ENCODE measurements around the gene ADRB2.

ADRB2 gene

DNA sequence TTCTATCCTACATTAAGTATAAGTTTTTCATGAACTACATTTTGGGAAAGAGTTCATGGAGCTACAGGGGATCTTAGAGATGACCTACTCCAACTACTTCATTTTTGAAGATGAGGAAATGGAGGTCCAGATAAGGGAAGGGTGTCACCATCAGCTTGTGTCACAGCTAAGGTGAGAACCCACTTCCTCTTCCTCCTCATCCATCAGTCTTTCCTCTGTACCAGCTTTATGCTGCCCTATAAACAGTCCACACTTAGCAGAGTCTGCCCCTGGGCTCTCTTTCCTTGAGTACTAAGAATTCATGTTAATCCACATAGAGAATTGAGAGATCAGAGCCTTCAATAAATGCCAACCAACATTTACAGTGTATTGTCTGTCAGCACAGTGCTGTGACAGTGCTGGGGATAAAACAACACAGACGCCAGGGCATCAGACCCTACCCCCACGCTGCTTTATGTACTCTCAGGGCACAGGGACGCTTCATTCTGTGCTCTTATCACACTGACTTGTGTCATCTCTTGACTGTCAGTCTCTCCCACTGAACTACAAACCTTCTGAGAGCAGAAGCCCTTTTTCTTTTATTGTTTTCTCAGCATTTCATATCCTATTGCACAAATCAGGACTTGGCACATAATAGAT, 22.1 kb downstream of the ADRB2 start:
- TF ChIP-seq POLR2AphosphoS5 (IDR thresholded peaks at IDR 0.05; ENCODE audit: low read depth, low read length) (no peak), TAF1 (IDR thresholded peaks at IDR 0.05; ENCODE audit: borderline replicate concordance, low read depth, low read length) (no peak), POLR2A (IDR thresholded peaks at IDR 0.05; ENCODE audit: low read depth, low read length) (no peak)
- FAIRE-seq = no peak
- no peak for DNase-seq (ENCODE audit: insufficient read length)

DNA sequence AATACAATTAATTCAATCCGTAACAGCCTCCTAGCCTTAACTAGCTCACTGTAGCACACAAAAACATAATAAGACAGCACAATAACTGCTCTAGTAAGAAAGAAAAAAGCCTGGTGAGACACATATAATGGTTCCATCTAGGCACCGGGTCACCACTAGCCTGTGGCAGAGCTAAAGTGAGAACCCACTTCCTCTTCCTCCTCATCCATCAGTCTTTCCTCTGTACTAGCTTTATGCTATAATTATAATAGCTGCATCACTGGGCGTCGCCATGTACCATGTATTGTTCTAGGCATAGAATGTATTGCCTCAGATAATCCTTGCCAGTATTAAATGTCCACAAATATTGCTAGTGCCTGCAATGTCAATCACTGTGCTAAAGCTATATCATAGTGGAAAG, 23.1 kb downstream of the ADRB2 start:
- no peak for DNase-seq (ENCODE audit: insufficient read length)
- no peak for FAIRE-seq
- TF ChIP-seq POLR2AphosphoS5 (IDR thresholded peaks at IDR 0.05; ENCODE audit: low read depth, low read length) = no peak
- no peak for TF ChIP-seq TAF1 (IDR thresholded peaks at IDR 0.05; ENCODE audit: borderline replicate concordance, low read depth, low read length)

DNA sequence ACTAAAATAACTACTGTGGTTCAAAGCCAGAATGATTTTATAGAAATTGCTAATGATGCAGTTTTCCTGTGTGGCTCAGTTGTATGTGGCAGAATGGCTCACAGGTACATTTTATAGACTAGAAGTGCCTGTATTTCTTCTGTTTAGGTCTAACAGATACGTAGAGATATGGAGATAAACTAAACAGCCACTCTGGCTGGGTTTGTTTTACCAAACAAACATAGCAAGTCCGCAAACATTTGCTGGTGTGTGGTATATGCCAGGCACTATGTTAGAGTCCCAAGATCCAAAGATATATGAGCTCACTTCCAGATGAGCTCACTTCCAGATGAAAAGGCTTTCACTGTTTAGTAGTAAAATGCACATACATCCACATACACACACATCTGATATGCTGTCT, 24.4 kb downstream of the ADRB2 start:
- no peak for DNase-seq (ENCODE audit: insufficient read length)
- no peak for FAIRE-seq
- no peak for TF ChIP-seq POLR2A (IDR thresholded peaks at IDR 0.05; ENCODE audit: low read depth, low read length)
- TF ChIP-seq TAF1 (IDR thresholded peaks at IDR 0.05; ENCODE audit: borderline replicate concordance, low read depth, low read length) = no peak
- no peak for TF ChIP-seq POLR2AphosphoS5 (IDR thresholded peaks at IDR 0.05; ENCODE audit: low read depth, low read length)

- TF ChIP-seq TAF1 (IDR thresholded peaks at IDR 0.05; ENCODE audit: borderline replicate concordance, low read depth, low read length) (no peak), POLR2AphosphoS5 (IDR thresholded peaks at IDR 0.05; ENCODE audit: low read depth, low read length) (no peak), POLR2A (IDR thresholded peaks at IDR 0.05; ENCODE audit: low read depth, low read length) (no peak)
- no peak for DNase-seq (ENCODE audit: insufficient read length)
- FAIRE-seq = no peak
These were observed 27.5 kb downstream of the ADRB2 start for GRCh38 chr5:148853868-148854267.

GRCh38 chr5:148855249-148856008, 29.0 kb downstream of the ADRB2 start:
- DNase-seq (ENCODE audit: insufficient read length) (no peak), FAIRE-seq (no peak)
- TF ChIP-seq TAF1 (IDR thresholded peaks at IDR 0.05; ENCODE audit: borderline replicate concordance, low read depth, low read length) (no peak), POLR2AphosphoS5 (IDR thresholded peaks at IDR 0.05; ENCODE audit: low read depth, low read length) (no peak), POLR2A (IDR thresholded peaks at IDR 0.05; ENCODE audit: low read depth, low read length) (no peak)

GRCh38 chr5:148856009-148856367, 29.6 kb downstream of the ADRB2 start:
- DNase-seq (ENCODE audit: insufficient read length) = no peak
- TF ChIP-seq POLR2A (IDR thresholded peaks at IDR 0.05; ENCODE audit: low read depth, low read length) (no peak), TAF1 (IDR thresholded peaks at IDR 0.05; ENCODE audit: borderline replicate concordance, low read depth, low read length) (no peak), POLR2AphosphoS5 (IDR thresholded peaks at IDR 0.05; ENCODE audit: low read depth, low read length) (no peak)
- FAIRE-seq = no peak

DNA sequence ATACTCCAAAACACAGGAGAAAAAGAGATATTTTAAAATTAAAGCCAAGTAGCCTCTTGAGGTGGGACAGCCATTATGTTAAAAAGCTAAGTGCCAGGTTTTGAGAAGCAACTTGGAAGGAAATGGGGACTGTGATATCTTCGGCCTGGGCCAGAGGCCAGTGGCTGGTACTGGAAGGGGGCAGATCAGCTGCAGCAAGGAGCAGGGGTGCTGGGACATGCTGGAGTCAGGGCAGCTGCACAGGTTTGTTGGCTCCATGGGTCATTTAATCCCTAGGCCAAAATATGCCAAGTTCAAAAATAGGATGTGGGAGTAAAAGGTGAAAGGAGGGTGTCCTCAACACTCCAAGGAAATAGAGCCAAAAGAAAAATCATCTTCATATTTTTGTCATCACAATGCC, 30.0 kb downstream of the ADRB2 start:
- TF ChIP-seq POLR2A (IDR thresholded peaks at IDR 0.05; ENCODE audit: low read depth, low read length) = no peak
- no peak for TF ChIP-seq TAF1 (IDR thresholded peaks at IDR 0.05; ENCODE audit: borderline replicate concordance, low read depth, low read length)
- TF ChIP-seq POLR2AphosphoS5 (IDR thresholded peaks at IDR 0.05; ENCODE audit: low read depth, low read length) = no peak
- FAIRE-seq (no peak), DNase-seq (ENCODE audit: insufficient read length) (no peak)

DNA sequence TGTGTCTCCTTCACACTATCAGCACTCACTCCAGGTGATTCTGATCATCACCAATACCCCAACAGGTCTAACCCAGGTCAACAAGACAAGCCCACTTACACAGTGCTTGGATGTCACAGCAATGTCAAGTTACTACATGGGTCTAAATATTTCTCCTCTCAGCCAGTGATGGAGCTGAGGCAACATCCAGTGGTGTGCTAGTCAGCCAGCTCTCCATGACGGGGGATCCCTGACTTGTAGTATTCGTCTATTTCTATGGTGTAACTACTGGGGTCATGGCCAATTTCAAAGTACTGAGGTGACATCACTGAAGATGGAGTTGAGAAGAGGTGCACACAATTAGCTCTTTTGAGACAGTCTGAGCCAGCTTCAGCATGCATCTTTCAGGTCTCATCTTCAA, 31.1 kb downstream of the ADRB2 start:
- TF ChIP-seq POLR2AphosphoS5 (IDR thresholded peaks at IDR 0.05; ENCODE audit: low read depth, low read length) = no peak
- no peak for TF ChIP-seq TAF1 (IDR thresholded peaks at IDR 0.05; ENCODE audit: borderline replicate concordance, low read depth, low read length)
- no peak for TF ChIP-seq POLR2A (IDR thresholded peaks at IDR 0.05; ENCODE audit: low read depth, low read length)
- DNase-seq (ENCODE audit: insufficient read length) (no peak), FAIRE-seq (no peak)

- TF ChIP-seq POLR2A (IDR thresholded peaks at IDR 0.05; ENCODE audit: low read depth, low read length) (no peak), POLR2AphosphoS5 (IDR thresholded peaks at IDR 0.05; ENCODE audit: low read depth, low read length) (no peak), TAF1 (IDR thresholded peaks at IDR 0.05; ENCODE audit: borderline replicate concordance, low read depth, low read length) (no peak)
- DNase-seq (ENCODE audit: insufficient read length) = no peak
- no peak for FAIRE-seq
These were observed 31.7 kb downstream of the ADRB2 start for GRCh38 chr5:148858106-148858505.

GRCh38 chr5:148858547-148858946, 32.1 kb downstream of the ADRB2 start:
- DNase-seq (ENCODE audit: insufficient read length) (no peak), FAIRE-seq (no peak)

DNA sequence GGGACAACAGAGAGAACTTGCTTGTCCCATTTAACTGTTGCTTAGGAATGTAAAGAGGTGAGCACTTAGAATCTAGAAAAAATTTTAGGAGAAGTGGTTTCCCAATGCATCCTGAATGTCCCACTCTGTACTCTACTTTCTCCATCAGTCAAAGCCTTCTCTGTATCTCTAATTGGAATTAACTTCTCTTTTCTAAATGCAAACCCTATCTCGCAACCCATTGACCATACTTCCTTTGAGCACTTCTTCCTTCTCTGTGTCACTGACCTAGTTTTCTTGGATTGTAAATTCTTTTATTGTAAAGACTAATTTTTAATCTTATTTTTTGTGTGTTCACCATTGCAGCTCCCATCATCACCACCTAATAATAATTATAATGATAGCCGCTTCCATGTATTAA, 33.3 kb downstream of the ADRB2 start:
- TF ChIP-seq POLR2AphosphoS5 (IDR thresholded peaks at IDR 0.05; ENCODE audit: low read depth, low read length) (no peak), POLR2A (IDR thresholded peaks at IDR 0.05; ENCODE audit: low read depth, low read length) (no peak), TAF1 (IDR thresholded peaks at IDR 0.05; ENCODE audit: borderline replicate concordance, low read depth, low read length) (no peak)
- FAIRE-seq (no peak), DNase-seq (ENCODE audit: insufficient read length) (no peak)

More at GRCh38 chr5:148858547-148858946, 32.1 kb downstream of the ADRB2 start:
- TF ChIP-seq POLR2A (IDR thresholded peaks at IDR 0.05; ENCODE audit: low read depth, low read length) = no peak
- no peak for TF ChIP-seq POLR2AphosphoS5 (IDR thresholded peaks at IDR 0.05; ENCODE audit: low read depth, low read length)
- no peak for TF ChIP-seq TAF1 (IDR thresholded peaks at IDR 0.05; ENCODE audit: borderline replicate concordance, low read depth, low read length)

GRCh38 chr5:148860599-148860998, 34.2 kb downstream of the ADRB2 start:
- DNase-seq (ENCODE audit: insufficient read length) (no peak), FAIRE-seq (no peak)
- TF ChIP-seq POLR2AphosphoS5 (IDR thresholded peaks at IDR 0.05; ENCODE audit: low read depth, low read length) = no peak
- TF ChIP-seq TAF1 (IDR thresholded peaks at IDR 0.05; ENCODE audit: borderline replicate concordance, low read depth, low read length) = no peak
- TF ChIP-seq POLR2A (IDR thresholded peaks at IDR 0.05; ENCODE audit: low read depth, low read length) = no peak

Measured in GM12892 (cell line).